HG03378 (cell line): Measurements from ENCODE around the gene PUS7L.

Experiments used
- ATAC-seq: cut with Tn5 transposase; IDR thresholded peaks from one replicate; pipeline ENCODE4 v1.9.1; 2021; ENCODE audit warnings: mild to moderate bottlenecking, moderate library complexity; ENCODE audit not compliant: unreplicated experiment

Gene PUS7L

DNA sequence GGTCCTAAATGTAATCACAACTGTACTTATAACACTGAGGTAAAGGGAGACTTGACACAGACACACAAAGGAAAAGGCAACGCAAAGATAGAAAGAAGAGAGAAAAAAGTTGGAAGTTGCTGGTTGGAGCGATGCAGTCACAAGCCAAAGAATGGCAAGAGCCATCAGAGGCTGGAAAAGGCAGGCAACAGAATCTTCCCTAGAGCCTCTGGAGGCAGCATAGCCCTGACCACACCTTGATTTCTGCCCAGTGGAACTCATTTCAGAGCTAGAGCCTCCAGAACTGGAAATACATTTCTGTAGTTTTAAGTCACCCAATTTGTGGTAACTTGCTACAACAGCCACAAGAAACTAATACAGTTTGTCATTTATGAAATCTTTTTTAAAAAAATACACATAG is 89.2 kb downstream of the PUS7L start:
- no peak for ATAC-seq
